Measurements from ENCODE around the gene RNF181. TPM values are rescaled to one million over a fixed set of nuclear protein-coding genes. Genes with fewer than 3 reads are reported as not detected.

Gene RNF181
- total RNA-seq, 1 experiment from 2014 or later: 96.7 TPM

DNA sequence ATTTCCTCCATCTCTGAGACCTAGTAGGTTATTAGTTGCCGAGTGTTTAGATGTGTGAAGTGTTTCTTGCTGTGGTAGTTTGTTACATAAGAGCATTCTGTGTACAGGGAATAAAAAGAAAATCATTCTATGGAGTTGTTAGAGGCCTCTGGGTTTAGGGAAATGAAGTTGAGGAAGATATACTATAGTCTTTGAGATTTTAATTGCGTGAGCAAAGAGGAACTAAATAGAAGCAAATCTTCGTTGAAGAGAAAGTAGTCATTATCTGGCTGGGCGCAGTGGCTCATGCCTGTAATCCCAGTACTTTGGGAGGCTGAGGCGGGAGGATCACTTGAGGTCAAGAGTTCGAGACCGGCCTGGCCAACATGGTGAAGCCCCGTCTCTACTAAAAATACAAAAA lies 39.5 kb downstream of the RNF181 start:
- no peaks in the 10 kb centered on the region for H3K4me1 ChIP-seq (replicated peaks; ENCODE audit: insufficient read depth)
- no peak overlapping the region for H3K4me2 ChIP-seq
- POLR2A ChIA-PET (ENCODE audit: unreplicated experiment): no interaction called here
- CTCF ChIA-PET: no interaction called here
- no peaks in the 10 kb centered on the region for H3K27me3 ChIP-seq (ENCODE audit: insufficient read depth, low read depth)
- no peak for DNase-seq
- H3K79me2 ChIP-seq (ENCODE audit: low read depth): no peaks in the 10 kb centered on the region
- H3K27ac ChIP-seq: no peak overlapping the region
- no peaks in the 10 kb centered on the region for H3K9me3 ChIP-seq (ENCODE audit: insufficient read depth, low read depth)
- peaks cover 36% of the 10 kb centered on the region for H3K36me3 ChIP-seq (ENCODE audit: low read depth)
- BruUV-seq (replicated peaks): no TSS peak
- peaks cover 18% of the 10 kb centered on the region; the same call in 1 of the 2 replicates for H4K20me1 ChIP-seq (ENCODE audit: insufficient read depth)
- intact Hi-C loops (cut with micrococcal nuclease; ENCODE audit: unreplicated experiment): loop anchor here (5.0 kb wide), 1 partner anchor 92 kb away; no protein-coding TSS in a partner anchor
- H3K9me2 ChIP-seq (ENCODE audit: insufficient read depth): no peaks in the 10 kb centered on the region
- H2AFZ ChIP-seq: no peak overlapping the region
- no peak for TF ChIP-seq EZH2 (IDR thresholded peaks at IDR 0.05; ENCODE audit: low read depth)
- TF ChIP-seq, protein P1, sequence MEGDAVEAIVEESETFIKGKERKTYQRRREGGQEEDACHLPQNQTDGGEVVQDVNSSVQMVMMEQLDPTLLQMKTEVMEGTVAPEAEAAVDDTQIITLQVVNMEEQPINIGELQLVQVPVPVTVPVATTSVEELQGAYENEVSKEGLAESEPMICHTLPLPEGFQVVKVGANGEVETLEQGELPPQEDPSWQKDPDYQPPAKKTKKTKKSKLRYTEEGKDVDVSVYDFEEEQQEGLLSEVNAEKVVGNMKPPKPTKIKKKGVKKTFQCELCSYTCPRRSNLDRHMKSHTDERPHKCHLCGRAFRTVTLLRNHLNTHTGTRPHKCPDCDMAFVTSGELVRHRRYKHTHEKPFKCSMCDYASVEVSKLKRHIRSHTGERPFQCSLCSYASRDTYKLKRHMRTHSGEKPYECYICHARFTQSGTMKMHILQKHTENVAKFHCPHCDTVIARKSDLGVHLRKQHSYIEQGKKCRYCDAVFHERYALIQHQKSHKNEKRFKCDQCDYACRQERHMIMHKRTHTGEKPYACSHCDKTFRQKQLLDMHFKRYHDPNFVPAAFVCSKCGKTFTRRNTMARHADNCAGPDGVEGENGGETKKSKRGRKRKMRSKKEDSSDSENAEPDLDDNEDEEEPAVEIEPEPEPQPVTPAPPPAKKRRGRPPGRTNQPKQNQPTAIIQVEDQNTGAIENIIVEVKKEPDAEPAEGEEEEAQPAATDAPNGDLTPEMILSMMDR (conservative IDR thresholded peaks at IDR 0.05): no peak
- H3F3A ChIP-seq (ENCODE audit: insufficient read depth, low read depth): peaks cover 27% of the 10 kb centered on the region
- no peak overlapping the region for H3K4me3 ChIP-seq

DNA sequence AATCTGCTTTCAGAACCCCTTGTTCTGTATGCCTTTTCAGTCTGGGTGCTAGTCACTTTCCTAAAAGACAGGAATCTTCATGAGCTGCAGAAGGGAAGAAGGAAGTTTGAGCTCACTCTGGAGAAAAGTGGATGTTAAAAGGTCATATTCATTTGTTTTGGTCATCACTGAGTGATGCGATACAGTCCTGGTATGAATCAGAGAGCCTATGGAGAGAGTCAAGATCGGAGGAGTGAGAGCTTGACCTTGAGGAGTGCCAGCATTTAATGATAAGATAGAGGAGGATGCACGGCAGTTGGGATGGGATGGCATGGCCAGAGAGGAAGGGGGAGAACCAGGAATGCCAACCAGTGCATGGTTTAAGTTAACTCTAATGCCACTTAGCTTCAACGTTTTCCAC lies 40.1 kb downstream of the RNF181 start:
- peaks cover 30% of the 10 kb centered on the region for H3K36me3 ChIP-seq (ENCODE audit: low read depth)
- POLR2A ChIA-PET (ENCODE audit: unreplicated experiment): interaction anchor here (0.6 to 0.7 kb wide), 2 partner anchors 16 to 323 kb away, joined by 7 to 11 read pairs; no protein-coding TSS in a partner anchor
- no peak overlapping the region for H2AFZ ChIP-seq
- DNase-seq: no peak
- H3K9me3 ChIP-seq (ENCODE audit: insufficient read depth, low read depth): no peaks in the 10 kb centered on the region
- H3K27ac ChIP-seq: no peak overlapping the region
- intact Hi-C loops (cut with micrococcal nuclease; ENCODE audit: unreplicated experiment): loop anchor here (2.0 to 5.0 kb wide), 2 partner anchors 71 to 92 kb away; no protein-coding TSS in a partner anchor
- CTCF ChIA-PET: no interaction called here
- no peaks in the 10 kb centered on the region for H3K9me2 ChIP-seq (ENCODE audit: insufficient read depth)
- no peaks in the 10 kb centered on the region for H3K27me3 ChIP-seq (ENCODE audit: insufficient read depth, low read depth)
- no peak overlapping the region for H3K4me3 ChIP-seq
- peaks cover 27% of the 10 kb centered on the region for H3F3A ChIP-seq (ENCODE audit: insufficient read depth, low read depth)
- TF ChIP-seq EZH2 (IDR thresholded peaks at IDR 0.05; ENCODE audit: low read depth): no peak
- TF ChIP-seq, protein P1 (conservative IDR thresholded peaks at IDR 0.05): no peak
- no peaks in the 10 kb centered on the region for H3K79me2 ChIP-seq (ENCODE audit: low read depth)
- peaks cover 18% of the 10 kb centered on the region; the same call in 1 of the 2 replicates for H4K20me1 ChIP-seq (ENCODE audit: insufficient read depth)
- no peaks in the 10 kb centered on the region for H3K4me1 ChIP-seq (replicated peaks; ENCODE audit: insufficient read depth)
- no TSS peak for BruUV-seq (replicated peaks)
- H3K4me2 ChIP-seq: no peak overlapping the region

DNA sequence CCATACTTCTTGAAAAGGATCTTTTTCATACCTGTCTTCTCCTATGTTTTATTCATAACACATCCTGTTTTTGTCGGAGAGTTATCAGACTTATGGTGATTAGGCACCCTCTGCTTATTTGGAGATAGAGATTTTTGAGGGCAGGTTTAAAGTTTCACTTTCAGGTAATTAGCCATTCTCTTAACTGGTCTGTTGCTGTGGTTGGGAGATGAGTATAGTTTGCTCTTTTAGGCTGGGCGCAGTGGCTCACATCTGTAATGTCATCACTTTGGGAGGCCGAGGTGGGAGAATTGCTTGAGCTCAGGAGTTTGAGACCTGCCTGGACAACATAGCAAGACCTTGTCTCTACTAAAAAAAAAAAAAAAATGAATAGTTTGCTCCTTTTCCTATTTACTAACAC lies 47.2 kb downstream of the RNF181 start:
- no peaks in the 10 kb centered on the region for H3K4me1 ChIP-seq (replicated peaks; ENCODE audit: insufficient read depth)
- DNase-seq: no peak
- H3K36me3 ChIP-seq (ENCODE audit: low read depth): peaks cover 51% of the 10 kb centered on the region
- BruUV-seq (replicated peaks): no TSS peak
- intact Hi-C loops (cut with micrococcal nuclease; ENCODE audit: unreplicated experiment): no loop called here
- POLR2A ChIA-PET (ENCODE audit: unreplicated experiment): no interaction called here
- CTCF ChIA-PET: no interaction called here
- H3K9me3 ChIP-seq (ENCODE audit: insufficient read depth, low read depth): no peaks in the 10 kb centered on the region
- no peaks in the 10 kb centered on the region for H3K9me2 ChIP-seq (ENCODE audit: insufficient read depth)
- no peaks in the 10 kb centered on the region for H3K79me2 ChIP-seq (ENCODE audit: low read depth)
- no peak for TF ChIP-seq EZH2 (IDR thresholded peaks at IDR 0.05; ENCODE audit: low read depth)
- TF ChIP-seq, protein P1 (conservative IDR thresholded peaks at IDR 0.05): no peak
- H4K20me1 ChIP-seq (ENCODE audit: insufficient read depth): no peaks in the 10 kb centered on the region; the same call in 1 of the 2 replicates
- H3K4me2 ChIP-seq: no peak overlapping the region
- peaks cover 19% of the 10 kb centered on the region; the same call in 1 of the 2 replicates for H3F3A ChIP-seq (ENCODE audit: insufficient read depth, low read depth)
- 0 out of 2 replicates have a peak overlapping the region, but pooled peaks have one; percentile 6 for H3K27ac ChIP-seq
- H2AFZ ChIP-seq: no peak overlapping the region
- H3K4me3 ChIP-seq: no peak overlapping the region
- no peaks in the 10 kb centered on the region for H3K27me3 ChIP-seq (ENCODE audit: insufficient read depth, low read depth)
